Measurements from ENCODE around the gene SNAI1.
"Not testable (repeated sequence)": the region's sequence is repeated elsewhere in the genome, so short reads cannot be mapped to it uniquely, and the experiment has no call there.

Gene SNAI1

DNA sequence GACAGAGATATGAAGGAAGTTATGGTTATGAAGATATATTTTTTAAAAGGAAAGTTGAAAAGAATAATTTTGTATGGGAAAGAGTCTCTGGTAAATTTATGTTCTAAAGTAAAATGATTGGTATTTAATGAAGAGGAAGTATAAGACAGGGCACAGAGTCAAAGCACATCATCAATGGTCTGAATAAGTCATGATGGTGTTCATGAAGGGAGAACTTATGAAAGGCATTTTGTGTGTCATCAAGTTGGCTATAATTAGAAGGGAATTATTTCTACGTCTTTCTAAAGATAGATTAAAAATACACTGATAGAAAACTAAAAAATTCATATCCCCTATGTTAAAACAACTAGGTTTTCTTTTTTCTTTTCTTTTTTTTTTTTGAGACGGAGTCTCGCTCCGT is 21.4 kb upstream of the SNAI1 start:
- no peak for DNase-seq (ENCODE audit: extremely low read depth in 1 of 2, low read depth in 1 of 2)

DNA sequence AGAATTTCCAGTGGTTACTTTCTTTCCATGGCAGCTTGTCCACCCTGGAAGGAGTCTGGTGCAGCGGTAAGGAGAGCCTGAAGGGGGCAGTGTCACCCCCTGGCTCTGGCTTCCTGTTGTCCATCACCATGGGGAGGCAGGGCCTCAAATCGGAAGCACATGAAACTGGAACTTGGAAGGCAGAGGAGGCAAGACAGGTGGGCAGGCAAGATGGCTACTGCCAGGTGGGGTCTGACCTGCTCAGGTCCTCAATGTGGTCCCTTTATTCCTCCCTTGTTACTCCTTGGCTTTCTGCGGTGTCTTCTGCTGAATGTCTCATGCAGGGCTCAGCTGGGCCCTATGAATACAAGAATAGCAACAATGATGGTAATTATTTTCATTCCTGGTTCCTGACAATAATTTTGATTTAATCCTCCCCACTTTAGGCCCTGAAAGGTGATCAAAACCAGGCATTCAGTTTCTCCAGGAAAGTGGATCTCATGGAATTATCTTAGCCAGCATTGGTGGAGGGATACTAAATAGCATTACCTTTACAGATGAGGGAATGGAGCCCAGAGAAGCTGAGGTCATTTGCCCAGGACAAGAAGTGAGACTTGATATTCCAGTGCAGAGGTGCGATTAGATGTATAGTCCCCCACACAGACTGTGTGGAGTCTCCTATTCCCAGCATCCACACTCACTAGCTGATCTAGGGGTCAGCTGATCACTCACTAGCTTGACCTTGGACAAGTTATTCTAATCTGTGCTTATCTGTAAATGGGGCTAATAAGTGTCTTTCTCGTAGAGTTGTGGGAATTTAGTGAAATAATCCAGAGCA is 17.6 kb upstream of the SNAI1 start:
- DNase-seq (ENCODE audit: extremely low read depth in 1 of 2, low read depth in 1 of 2) = no peak

DNA sequence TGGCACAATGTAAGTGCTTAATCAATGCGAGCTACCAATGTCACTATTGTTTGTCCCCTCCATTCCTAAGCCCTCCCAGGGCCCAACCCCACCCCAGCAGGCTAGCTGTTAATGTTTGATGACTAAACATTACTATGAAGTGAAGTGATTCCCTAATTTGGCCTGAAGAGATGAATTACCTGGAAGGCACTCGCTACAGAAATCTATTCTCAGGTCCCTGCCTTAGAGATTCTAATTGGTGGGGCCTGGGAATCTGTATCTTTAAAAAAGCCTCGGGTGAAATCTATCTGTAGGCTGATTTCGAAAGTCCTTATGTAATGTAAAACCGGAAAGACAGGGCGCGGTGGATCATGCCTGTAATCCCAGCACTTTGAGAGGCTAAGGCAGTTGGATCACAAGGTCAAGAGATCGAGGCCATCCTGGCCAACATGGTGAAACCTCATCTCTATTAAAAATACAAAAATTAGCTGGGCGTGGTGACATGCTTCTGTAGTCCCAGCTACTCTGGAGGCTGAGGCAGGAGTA is 16.9 kb upstream of the SNAI1 start:
- DNase-seq (ENCODE audit: extremely low read depth in 1 of 2, low read depth in 1 of 2) = no peak

DNA sequence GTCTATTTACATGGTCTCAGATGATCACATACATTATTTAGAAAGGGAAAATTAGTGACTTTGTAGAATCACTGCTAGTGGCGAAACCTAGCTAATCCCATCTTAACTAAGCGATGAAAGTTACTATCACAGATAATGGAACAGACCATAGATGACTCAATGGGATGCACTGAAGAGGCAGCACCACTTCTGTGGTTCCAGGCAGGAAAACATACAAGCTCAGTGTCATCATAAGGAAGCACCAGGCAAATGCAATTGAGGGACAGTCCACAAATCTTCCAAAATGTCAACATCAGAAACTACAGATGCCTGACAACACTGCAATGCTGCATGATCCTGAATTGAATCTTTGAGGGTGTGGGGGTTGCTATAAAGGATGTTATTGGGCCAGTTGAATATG is 15.9 kb upstream of the SNAI1 start:
- DNase-seq (ENCODE audit: extremely low read depth in 1 of 2, low read depth in 1 of 2) = no peak

DNA sequence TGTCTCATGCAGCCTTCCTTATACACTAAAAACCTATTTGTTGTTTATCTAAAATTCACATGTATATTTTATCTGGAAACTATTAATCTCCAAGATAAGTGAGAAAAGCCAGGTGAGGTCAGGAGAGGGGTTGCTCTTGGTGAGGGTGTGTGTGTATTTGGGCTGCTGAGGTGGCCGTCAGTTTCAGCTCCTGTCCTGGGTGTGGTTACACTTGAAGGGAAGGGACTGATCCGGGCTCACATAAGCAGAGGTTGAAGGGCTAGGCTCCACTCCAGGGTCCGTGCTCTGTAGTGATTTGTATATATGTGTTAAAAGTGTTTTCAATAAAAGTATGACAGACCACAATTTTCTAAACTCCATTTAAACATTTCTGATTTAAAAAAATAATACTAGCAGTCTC is 13.5 kb upstream of the SNAI1 start:
- no peak for DNase-seq (ENCODE audit: extremely low read depth in 1 of 2, low read depth in 1 of 2)

DNA sequence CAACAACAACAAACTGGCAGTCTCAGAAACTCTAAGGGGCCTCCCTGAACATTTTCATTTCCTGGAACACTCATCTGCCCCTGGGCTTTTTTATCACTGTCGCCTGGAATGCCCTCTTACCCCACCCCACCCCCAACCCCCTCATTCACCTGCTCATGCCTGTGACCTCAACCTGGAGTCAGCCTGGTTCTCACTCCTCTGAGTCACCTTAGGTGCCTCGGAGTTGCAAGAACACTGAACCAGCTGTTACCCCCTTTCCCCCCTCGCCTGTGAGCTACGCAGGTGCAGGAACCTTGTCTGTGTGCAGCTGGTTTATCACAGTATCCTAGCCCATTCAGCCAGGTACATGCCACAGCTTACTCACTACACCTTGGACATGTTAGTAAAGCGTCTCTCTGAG is 12.8 kb upstream of the SNAI1 start:
- no peak for DNase-seq (ENCODE audit: extremely low read depth in 1 of 2, low read depth in 1 of 2)

DNA sequence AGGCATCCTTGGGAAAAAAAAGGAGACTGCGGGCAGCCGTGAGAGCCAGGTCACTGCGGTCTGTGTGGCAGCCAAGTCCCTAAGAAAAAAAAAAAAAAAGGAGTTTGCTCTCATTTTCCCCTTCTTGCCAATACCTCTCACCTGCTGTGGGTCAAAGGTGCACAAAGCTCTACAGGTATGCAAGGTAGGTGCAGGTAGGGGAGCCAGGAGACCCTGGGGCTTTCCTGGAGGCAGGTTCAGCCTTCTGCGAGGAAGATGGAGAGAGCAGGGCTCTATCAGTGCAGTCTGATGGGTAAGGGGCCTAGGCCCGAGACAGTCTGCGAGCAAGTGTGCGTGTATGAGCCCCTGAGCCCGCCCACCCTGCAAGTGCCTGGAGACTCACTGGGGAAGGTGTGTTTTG is 12.3 kb upstream of the SNAI1 start:
- no peak for DNase-seq (ENCODE audit: extremely low read depth in 1 of 2, low read depth in 1 of 2)

DNA sequence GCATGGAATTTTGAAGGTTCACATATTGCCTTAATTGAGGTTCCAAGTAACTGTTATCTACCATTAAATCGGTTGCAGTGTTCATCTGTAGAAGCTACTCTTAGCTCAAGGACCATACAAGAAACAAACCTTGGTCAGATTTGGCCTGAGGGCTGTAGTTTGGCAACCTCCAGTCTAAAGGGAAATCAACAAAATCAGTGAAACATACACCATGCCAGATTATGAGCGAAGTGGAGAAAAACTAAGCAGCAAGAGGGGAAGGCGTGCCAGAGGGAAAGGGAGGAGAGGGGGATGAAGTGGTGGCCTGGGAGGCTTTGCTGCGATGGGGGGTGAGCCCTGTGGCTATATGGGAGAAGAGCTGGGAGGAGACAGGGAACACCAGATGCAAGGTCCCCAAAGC is 8.8 kb upstream of the SNAI1 start:
- no peak for DNase-seq (ENCODE audit: extremely low read depth in 1 of 2, low read depth in 1 of 2)

DNA sequence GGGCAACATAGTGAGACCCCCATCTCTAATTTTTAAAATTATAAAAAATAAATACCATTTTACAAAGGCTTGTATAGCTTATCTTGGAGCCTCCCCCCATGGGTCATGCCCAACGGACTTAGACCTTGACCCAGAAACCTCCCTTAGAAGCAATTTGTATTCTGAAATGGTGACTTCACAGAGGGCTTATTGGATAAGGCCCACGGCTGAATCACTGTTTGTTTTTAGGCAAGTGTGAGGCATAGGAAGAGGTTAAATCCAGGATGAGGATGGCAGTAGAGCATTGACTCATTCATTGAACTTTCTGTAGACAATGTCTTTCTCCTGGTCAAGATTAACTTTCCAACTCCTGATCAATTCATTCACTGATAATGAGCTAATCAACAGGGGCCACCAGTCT is 6.2 kb upstream of the SNAI1 start:
- no peak for DNase-seq (ENCODE audit: extremely low read depth in 1 of 2, low read depth in 1 of 2)

DNA sequence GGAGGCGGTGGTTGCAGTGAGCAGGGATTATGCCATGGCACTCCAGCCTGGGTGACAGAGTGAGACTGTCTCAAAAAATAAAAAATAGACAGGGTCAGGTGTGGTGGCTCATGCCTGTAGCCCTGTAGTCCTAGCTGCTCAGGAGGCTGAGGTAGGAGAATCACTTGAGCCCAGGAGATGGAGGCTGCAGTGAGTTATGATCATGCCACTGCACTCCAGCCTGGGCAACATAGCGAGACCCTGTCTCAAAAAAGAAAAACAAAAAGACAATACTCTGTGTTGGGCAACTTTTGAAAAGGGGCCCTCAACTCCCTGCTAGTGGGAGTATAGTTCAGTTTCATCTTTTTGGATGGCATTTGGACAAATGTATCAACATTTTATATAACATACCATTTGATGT is 5.0 kb upstream of the SNAI1 start:
- not testable (repeated sequence) for DNase-seq (ENCODE audit: extremely low read depth in 1 of 2, low read depth in 1 of 2)

DNA sequence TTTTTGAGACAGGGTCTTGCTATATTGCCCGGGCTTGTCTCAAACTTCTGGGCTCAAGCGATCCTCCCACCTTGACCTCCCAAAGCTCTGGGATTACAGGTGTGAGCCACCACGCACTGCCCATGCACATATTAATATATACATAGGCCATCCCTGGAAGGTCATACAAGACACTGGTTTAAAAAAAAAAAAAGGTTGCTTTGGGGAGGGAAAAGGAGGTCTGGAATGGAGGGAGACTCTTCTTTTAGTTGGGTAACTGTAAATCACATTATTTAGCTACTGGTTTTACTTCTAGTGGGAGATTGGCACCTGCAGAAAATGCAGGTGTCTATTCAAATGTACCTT is 4.1 kb upstream of the SNAI1 start:
- DNase-seq (ENCODE audit: extremely low read depth in 1 of 2, low read depth in 1 of 2) = no peak

DNA sequence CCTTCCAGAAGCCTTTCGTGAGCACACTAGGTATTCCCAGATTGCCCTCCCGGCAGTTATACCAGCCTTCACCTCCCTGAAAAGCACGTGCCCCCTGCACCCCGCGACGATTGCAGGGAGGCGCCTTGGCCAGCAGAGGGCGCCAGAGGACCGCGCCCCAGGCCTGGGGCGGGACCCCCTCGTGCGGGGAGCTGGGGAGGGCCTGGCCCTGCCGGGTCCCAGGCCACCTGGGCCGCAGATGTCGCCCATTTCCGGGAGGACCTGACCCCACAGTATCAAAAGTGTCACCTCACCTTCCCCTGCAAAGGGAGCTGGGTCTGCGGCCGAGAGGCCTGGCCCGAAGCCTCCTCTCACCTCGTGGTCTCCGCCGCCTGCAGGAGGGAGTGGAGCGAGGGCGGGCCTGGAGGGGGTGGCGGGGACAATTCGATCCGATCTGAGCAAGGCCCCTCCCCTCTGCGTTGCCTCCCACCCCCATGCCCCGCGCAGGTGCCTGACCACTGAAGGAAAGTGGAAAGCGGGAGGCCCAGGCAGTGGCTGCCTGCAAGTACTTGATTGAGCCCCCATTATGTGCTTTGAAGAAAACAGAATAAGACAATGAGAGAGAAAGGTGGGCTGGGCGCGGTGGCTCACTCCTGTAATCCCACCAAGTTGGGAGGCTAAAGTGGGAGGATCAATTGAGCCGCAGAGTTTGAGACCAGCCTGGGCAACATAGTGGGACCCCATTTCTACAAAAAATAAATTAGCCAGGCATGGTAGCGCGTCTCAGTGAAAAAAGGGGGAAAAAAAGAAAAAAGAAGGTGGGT is 3.5 kb upstream of the SNAI1 start:
- peak; percentile 15 to 55 for DNase-seq (ENCODE audit: extremely low read depth in 1 of 2, low read depth in 1 of 2)

DNA sequence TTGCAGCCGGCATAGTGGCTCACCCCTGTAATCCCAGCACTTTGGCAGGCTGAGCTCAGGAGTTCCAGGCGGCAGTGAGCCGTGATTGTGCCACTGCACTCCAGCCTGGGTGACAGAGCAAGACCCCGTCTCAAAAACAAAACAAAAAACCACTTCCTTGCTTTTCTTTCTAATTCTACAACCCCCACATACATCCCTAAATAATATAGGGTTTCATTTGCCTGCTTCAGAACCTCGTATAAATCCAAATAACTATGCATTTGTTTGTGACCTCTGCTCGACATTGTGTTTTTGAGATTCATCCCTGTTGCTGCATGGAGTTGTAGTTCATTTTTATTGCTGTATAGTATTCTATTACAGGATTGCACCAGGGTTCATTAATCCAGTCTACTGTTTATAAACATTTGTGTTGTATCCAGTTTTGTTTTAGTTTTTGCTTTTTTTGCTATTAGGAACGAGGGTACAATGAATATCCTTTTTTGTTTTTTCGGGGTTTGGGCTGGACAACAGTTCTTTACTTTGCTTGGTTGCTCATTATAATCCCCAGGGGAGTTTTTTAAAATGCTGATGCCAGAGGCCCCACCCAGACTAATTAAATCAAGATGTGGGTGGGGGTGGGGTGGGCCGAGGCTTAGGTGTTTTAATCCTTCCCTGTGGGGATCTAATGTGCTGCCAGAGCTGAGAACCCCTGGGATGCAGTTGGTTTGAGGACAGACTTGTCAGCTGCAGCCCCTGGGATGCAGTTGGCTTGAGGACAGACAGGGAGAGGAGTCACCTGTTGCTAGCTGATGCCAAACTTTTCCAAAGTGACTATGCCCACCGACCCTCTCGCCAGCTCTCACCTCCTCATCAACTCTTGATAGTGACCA is 2.4 kb upstream of the SNAI1 start:
- no peak for DNase-seq (ENCODE audit: extremely low read depth in 1 of 2, low read depth in 1 of 2)

DNA sequence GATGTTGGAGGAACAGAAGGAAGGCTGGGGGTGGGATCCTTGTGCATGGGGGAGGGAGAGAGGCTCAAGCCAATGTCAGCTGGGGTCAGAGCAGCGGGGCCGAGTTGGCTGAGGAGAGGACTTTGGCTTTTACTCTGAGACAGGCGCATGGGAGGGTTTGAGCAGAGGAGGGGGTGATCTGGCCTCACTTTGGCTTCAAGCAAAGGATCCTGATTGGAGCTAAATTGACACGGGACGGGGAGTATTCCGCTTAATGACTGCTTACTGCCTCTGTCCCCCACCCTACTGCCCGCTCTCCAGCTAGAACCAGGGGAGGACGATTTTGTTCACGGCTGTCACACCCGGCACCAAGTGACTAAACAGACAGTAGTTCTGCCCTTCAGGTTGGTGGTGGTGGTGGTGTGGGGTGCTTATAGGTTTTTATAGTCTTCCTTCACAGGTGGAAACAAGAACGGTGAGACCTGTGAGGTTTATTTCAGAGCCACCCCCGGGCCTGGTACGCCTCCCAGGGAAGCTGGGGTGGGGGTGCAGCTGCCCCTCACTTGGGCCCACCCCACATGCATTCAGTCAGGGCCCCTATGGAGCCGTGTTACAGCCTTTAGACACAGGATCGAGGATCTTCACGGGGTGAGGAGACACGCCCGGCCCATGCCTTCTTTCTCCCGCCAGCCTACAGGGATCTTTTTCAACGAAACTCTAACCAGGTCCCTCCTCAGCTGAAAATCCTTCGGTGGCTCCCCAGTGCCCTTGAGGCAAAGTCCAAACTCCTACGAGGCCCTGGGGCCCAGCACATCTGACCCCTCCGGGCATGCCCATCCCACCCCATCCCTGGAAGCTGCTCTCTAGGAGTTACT is 1.3 kb upstream of the SNAI1 start:
- DNase-seq (ENCODE audit: extremely low read depth in 1 of 2, low read depth in 1 of 2) = no peak

DNA sequence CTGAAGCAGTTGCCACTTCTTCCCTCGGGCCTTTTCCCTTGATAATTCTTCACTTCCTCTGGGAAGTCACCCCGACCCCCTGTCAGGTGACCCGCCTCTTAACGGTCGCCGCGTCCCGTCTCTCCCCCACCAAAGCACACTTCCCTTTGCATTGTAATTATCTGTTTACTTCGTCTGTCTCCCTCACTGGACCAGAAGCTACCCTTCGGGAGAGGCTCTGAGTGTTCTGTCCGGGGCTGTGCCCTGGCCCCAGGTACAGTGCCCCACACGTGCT is 771 bp upstream of the SNAI1 start:
- DNase-seq (ENCODE audit: extremely low read depth in 1 of 2, low read depth in 1 of 2) = no peak

DNA sequence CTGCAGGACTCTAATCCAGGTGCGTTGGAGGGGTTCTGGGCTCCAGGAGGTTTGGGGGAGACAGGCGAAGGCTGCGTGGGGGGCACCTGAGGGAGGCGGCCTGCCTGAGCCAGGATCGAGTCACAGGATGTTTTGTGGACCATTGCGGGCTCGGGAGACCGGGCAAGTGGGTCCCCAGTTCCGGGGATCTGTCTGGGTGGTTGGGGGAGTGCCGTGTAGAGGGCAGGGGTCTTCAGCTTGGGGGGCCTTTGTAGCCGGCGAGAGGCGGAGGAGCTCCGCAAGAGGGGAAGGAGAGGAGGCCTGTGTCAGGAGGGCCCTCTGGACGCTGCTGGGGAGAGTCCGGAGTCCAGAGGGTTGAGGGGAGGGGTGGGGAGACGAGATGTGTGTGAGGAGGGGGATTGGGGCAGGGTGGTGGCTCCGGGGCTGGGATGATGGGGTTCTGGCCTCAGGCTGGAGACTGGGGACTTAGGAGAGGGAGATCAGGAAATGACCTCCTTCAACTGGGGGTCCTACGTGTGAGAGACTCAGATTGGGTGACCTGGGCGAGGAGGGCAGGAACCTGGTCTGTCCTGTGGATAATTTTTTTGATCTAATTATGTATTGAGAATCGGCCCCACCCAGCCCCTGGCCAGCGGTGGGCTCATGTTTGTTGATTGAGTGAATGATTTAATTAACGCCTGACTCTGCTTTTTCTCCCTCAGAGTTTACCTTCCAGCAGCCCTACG is 505 bp downstream of the SNAI1 start:
- DNase-seq (ENCODE audit: extremely low read depth in 1 of 2, low read depth in 1 of 2) = no peak

DNA sequence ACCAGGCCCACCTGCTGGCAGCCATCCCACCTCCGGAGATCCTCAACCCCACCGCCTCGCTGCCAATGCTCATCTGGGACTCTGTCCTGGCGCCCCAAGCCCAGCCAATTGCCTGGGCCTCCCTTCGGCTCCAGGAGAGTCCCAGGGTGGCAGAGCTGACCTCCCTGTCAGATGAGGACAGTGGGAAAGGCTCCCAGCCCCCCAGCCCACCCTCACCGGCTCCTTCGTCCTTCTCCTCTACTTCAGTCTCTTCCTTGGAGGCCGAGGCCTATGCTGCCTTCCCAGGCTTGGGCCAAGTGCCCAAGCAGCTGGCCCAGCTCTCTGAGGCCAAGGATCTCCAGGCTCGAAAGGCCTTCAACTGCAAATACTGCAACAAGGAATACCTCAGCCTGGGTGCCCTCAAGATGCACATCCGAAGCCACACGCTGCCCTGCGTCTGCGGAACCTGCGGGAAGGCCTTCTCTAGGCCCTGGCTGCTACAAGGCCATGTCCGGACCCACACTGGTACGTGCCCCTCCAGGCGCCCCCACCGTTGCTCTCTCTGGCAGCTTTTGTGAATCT is 1.1 kb downstream of the SNAI1 start:
- DNase-seq (ENCODE audit: extremely low read depth in 1 of 2, low read depth in 1 of 2) = no peak

DNA sequence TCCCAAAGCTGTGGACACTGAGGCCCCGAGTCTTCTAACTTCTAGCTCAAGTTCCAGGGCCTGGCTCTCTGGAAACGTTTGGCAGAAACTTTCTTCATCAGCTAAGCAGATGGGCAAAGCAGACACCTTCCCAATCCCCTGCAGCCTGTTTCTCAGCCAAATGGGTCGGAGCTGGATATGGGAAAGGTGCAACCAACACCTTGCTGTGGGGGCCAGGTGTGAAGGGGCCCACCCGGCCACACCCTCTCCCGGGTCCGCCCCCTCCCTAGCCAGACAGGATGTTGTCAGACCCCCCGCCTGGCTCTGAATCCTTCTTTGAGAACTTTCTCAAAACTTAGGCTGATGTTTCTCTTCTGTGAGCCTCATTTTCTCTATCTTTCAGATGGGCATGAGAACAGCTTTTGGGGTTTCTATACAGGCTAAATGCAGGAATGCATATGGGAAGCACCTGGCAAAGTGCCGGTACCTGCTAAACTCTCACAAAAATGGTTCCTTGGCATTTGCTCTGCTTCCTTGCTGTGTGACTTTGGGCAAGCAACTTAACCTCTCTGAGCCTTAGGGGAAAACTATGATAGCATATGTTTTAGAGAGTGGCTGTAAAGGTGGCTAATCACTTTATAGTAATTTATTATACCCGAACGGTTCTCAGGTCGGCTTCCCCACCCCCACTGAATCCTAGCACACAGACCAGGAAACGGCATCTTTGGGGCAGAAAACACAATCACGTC is 1.8 kb downstream of the SNAI1 start:
- DNase-seq (ENCODE audit: extremely low read depth in 1 of 2, low read depth in 1 of 2) = no peak

DNA sequence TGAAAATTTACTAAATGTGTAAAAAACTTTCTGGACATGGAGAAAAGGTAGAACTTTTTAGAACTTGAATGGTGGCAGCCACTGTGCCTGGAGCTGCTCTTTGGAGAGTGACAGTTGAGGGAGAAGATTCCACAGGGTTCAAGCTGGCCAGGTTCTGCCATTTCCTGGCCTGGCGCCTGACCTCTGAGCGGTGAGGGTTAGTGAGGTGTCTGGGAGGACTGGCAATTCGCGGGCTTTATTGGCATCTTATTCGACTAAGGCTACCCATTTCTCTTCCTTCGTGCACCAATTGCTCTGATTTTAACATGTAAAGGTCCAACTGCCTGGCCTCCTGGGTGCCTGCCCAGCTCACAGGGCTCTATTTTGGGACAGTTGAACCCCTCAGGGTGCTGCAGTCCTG is 2.4 kb downstream of the SNAI1 start:
- DNase-seq (ENCODE audit: extremely low read depth in 1 of 2, low read depth in 1 of 2) = no peak
